GM10847 (cell line): ENCODE results near the gene CEP128.

Experiments used
- POLR2A ChIP-seq: IDR thresholded peaks from 2 replicates; pipeline ENCODE4 v1.6.1; 2011; ENCODE audit not compliant: insufficient read length; ENCODE audit errors: extremely low read depth

CEP128 gene

GRCh38 chr14:80493620-80494019 is 447.9 kb downstream of the CEP128 start:
- TF ChIP-seq POLR2A: no peak

- no peak for TF ChIP-seq POLR2A
These were observed 449.9 kb downstream of the CEP128 start for GRCh38 chr14:80491650-80492049.

GRCh38 chr14:80491131-80491530 is 450.4 kb downstream of the CEP128 start:
- no peak for TF ChIP-seq POLR2A

GRCh38 chr14:80489513-80489912 is 452.0 kb downstream of the CEP128 start:
- no peak for TF ChIP-seq POLR2A

GRCh38 chr14:80485764-80486163 is 455.8 kb downstream of the CEP128 start:
- TF ChIP-seq POLR2A: no peak

GRCh38 chr14:80483331-80483730 is 458.2 kb downstream of the CEP128 start:
- no peak for TF ChIP-seq POLR2A

GRCh38 chr14:80477388-80478160 is 464.0 kb downstream of the CEP128 start:
- TF ChIP-seq POLR2A: no peak

GRCh38 chr14:80475074-80475473 is 466.5 kb downstream of the CEP128 start:
- no peak for TF ChIP-seq POLR2A

- no peak for TF ChIP-seq POLR2A
These were observed 473.0 kb downstream of the CEP128 start for GRCh38 chr14:80468331-80469122.

GRCh38 chr14:80465546-80466220 is 475.9 kb downstream of the CEP128 start:
- TF ChIP-seq POLR2A: no peak

- no peak for TF ChIP-seq POLR2A
These were observed 476.9 kb downstream of the CEP128 start for GRCh38 chr14:80464531-80465149.

GRCh38 chr14:80456209-80456608 is 485.3 kb downstream of the CEP128 start:
- no peak for TF ChIP-seq POLR2A

- TF ChIP-seq POLR2A: no peak
These were observed 486.5 kb downstream of the CEP128 start for GRCh38 chr14:80455031-80455430.

GRCh38 chr14:80448267-80448666 is 493.3 kb downstream of the CEP128 start:
- no peak for TF ChIP-seq POLR2A

GRCh38 chr14:80447392-80447791 is 494.1 kb downstream of the CEP128 start:
- TF ChIP-seq POLR2A: no peak
